HepG2 (cell line): ENCODE measurements around the gene TTC39C. TPM values are rescaled to one million over a fixed set of nuclear protein-coding genes. Genes with fewer than 3 reads are reported as not detected.

Experiments
- ATAC-seq: fragments of 200-7000 bp; cut with Tn5 transposase; 3 replicates; pipeline ENCODE4 v1.9.1; 2020; ENCODE audit warnings: mild to moderate bottlenecking, moderate library complexity
- BruUV-seq: library from RNA; stranded (reverse); fragments of 400-500 nt; replicated peaks from 2 replicates; lab custom pipeline; 2021; lab: Mats Ljungman, UMichigan
- CTCF ChIA-PET: fragments of 300-600 bp; formaldehyde crosslinking; extraction: SDS; loops from one replicate; lab custom pipeline; 2021; ENCODE audit warnings: low total read pairs, inconsistent platforms, low intra/inter-chr PET ratio; lab: Yijun Ruan, JAX
- POLR2A ChIA-PET: fragments of 350-600 bp; sonication (Branson Sonifier 250); formaldehyde crosslinking; loops from one replicate; lab custom pipeline; 2020; ENCODE audit warnings: antibody characterized with exemption, inconsistent platforms; lab: Yijun Ruan, JAX
- DNase-seq: peaks from one replicate; pipeline ENCODE4 v3.0.0-alpha.2; 2015; ENCODE audit warnings: low spot score
- FAIRE-seq: peaks from 3 replicates; lab custom pipeline; 2011; peaks lifted over from hg19 to GRCh38; lab: Jason Lieb, UNC
- H2AFZ ChIP-seq: one replicate; pipeline ENCODE4 v1.6.1; 2011; ENCODE audit warnings: low read length, inconsistent platforms
- H3K27ac ChIP-seq: fragments of 300-600 bp; 3 replicates; pipeline ENCODE4 v1.8.0; 2011; ENCODE audit warnings: mixed run types, mild to moderate bottlenecking, mixed read lengths, low read length, inconsistent platforms; ENCODE audit not compliant: insufficient read depth; ENCODE audit errors: extremely low read length
- H3K27me3 ChIP-seq, 2 experiments: fragments of 200-600 bp in 1 of 2; 2 replicates in 1 of 2; 3 replicates in 1 of 2; pipeline versions ENCODE4 v1.6.0 to v1.8.0; 2011; ENCODE audit warnings: low read length in 2 of 2, mild to moderate bottlenecking in 2 of 2, moderate library complexity in 2 of 2, inconsistent platforms in 1 of 2; ENCODE audit not compliant: insufficient read depth in 2 of 2, control insufficient read depth in 1 of 2
- H3K36me3 ChIP-seq, 2 experiments: fragments of 200-600 bp in 1 of 2; replicated peaks in 1 of 2; 2 replicates in 1 of 2; 3 replicates in 1 of 2; pipeline versions ENCODE4 v1.5.1 to v1.8.0; 2011; ENCODE audit warnings: low read length in 2 of 2, inconsistent platforms in 1 of 2; ENCODE audit not compliant: insufficient read depth in 2 of 2, control insufficient read depth in 1 of 2
- H3K4me1 ChIP-seq: 2 replicates; pipeline ENCODE4 v1.5.1; 2012; ENCODE audit warnings: low read length, inconsistent platforms; ENCODE audit not compliant: insufficient read depth
- H3K4me2 ChIP-seq: 2 replicates; pipeline ENCODE4 v1.6.0; 2011; ENCODE audit warnings: low read depth, low read length, inconsistent platforms
- H3K4me3 ChIP-seq, 3 experiments: fragments of 200-600 bp in 1 of 3; sonication (generic), shearing (Covaris generic) in 1 of 3; replicated peaks in 1 of 3; 2 replicates each; pipeline ENCODE4 v1.5.1; 2011 to 2016; ENCODE audit warnings: low read length in 3 of 3, inconsistent platforms in 2 of 3, low read depth in 2 of 3, mild to moderate bottlenecking in 2 of 3, control low read depth in 1 of 3, mixed read lengths in 1 of 3; ENCODE audit not compliant: insufficient read depth in 1 of 3
- H3K79me2 ChIP-seq: one replicate; pipeline ENCODE4 v1.6.1; 2011; ENCODE audit warnings: low read length, inconsistent platforms; ENCODE audit not compliant: insufficient read depth
- H3K9ac ChIP-seq: 2 replicates; pipeline ENCODE4 v1.6.0; 2011; ENCODE audit warnings: mild to moderate bottlenecking, low read depth, low read length, inconsistent platforms; ENCODE audit not compliant: insufficient read depth
- H3K9me3 ChIP-seq: 2 replicates; pipeline ENCODE4 v1.5.1; 2012; ENCODE audit warnings: mild to moderate bottlenecking, low read length
- H4K20me1 ChIP-seq: 2 replicates; pipeline ENCODE4 v1.6.0; 2011; ENCODE audit warnings: inconsistent platforms, mild to moderate bottlenecking, low read length, moderate library complexity; ENCODE audit not compliant: insufficient read depth
- CREB1 ChIP-seq, 2 experiments: fragments of 450-650 bp in 1 of 2; IDR thresholded peaks; 2 replicates each; pipeline ENCODE4 v1.6.1; 2016 to 2017; ENCODE audit warnings: control low read depth in 1 of 2, mild to moderate bottlenecking in 1 of 2, missing compliant biosample characterization in 1 of 2, missing genetic modification characterization in 1 of 2
- MAFK ChIP-seq, 2 experiments: IDR thresholded peaks in 1 of 2; conservative IDR thresholded peaks in 1 of 2; 2 replicates each; pipeline ENCODE4 v1.6.1; 2011; ENCODE audit warnings: improper control_type of control experiment in 2 of 2, low read length in 2 of 2
- PRPF4 ChIP-seq: fragments of 200-400 bp; formaldehyde crosslinking; IDR thresholded peaks from 2 replicates; pipeline ENCODE4 v1.6.1; 2016; ENCODE audit warnings: low read length, low read depth; ENCODE audit not compliant: poor library complexity, severe bottlenecking
- STAG1 ChIP-seq: sonication (generic); formaldehyde crosslinking; IDR thresholded peaks from 2 replicates; pipeline ENCODE4 v1.4.0; 2020; ENCODE audit warnings: missing genetic modification reagents
- TAF1 ChIP-seq: sonication (generic); formaldehyde crosslinking; IDR thresholded peaks from 2 replicates; pipeline ENCODE4 v1.4.0; 2020; ENCODE audit warnings: missing genetic modification reagents
- ZNF138 ChIP-seq: sonication (generic); formaldehyde crosslinking; IDR thresholded peaks from 2 replicates; pipeline ENCODE4 v1.5.0; 2020; ENCODE audit warnings: mild to moderate bottlenecking, low read depth, missing genetic modification reagents
- ZNF20 ChIP-seq: sonication (generic); formaldehyde crosslinking; IDR thresholded peaks from 2 replicates; pipeline ENCODE4 v1.4.0; 2020; ENCODE audit warnings: mild to moderate bottlenecking, moderate library complexity, missing genetic modification reagents
- ZNF468 ChIP-seq: sonication (generic); formaldehyde crosslinking; IDR thresholded peaks from 2 replicates; pipeline ENCODE4 v1.8.0; 2022; ENCODE audit warnings: mild to moderate bottlenecking, moderate library complexity, missing genetic modification reagents
- ZNF678 ChIP-seq: sonication (generic); formaldehyde crosslinking; IDR thresholded peaks from 2 replicates; pipeline ENCODE4 v1.4.0; 2020; ENCODE audit warnings: mild to moderate bottlenecking, missing genetic modification reagents
- ZNF737 ChIP-seq: sonication (generic); formaldehyde crosslinking; IDR thresholded peaks from 2 replicates; pipeline ENCODE4 v1.5.0; 2020; ENCODE audit warnings: missing genetic modification reagents, mild to moderate bottlenecking, borderline replicate concordance
- WGBS: methylation state at CpG from one replicate; pipeline ENCODE4 v1.1.6; 2017; ENCODE audit warnings: low lambda C conversion rate; 5-methylcytosine and 5-hydroxymethylcytosine counted together
- in situ Hi-C: cut with HindIII; loops from 2 replicates; pipeline ENCODE4 v1.10.0; 2017; ENCODE audit warnings: low pct_unique_long_range_greater_than_20kb; ENCODE audit not compliant: extremely low pct_ligation_motif_present
- intact Hi-C: fragments of 100-400 bp; cut with micrococcal nuclease; formaldehyde crosslinking; loops from one replicate; pipeline ENCODE4 v1.10.0; 2022; ENCODE audit not compliant: unreplicated experiment
- polyA plus RNA-seq, 8 experiments: library from polyadenylated mRNA; depleted of rRNA in 3 of 8; stranded (reverse) in 7 of 8; unstranded in 1 of 8; fragments of >200 nt; fragmentation: Illumina TruSeq in 4 of 8; extraction: Trizol in 4 of 8; gene quantifications; 2 replicates each; pipeline versions ENCODE4 v1.2.1 to v1.2.3, GENCODE V29; 2011 to 2016; ENCODE audit warnings: low read depth in 4 of 8, missing spikeins in 1 of 8, mixed read lengths in 1 of 8; ENCODE audit not compliant: insufficient read depth in 1 of 8
- total RNA-seq, 5 experiments: library from RNA; depleted of rRNA; stranded (reverse); fragments of >200 nt; fragmentation: Illumina TruSeq; extraction: Trizol; gene quantifications; 2 replicates each; pipeline ENCODE4 v1.2.3, GENCODE V29; 2016; ENCODE audit warnings: low read depth in 1 of 5
- TF ChIP-seq, protein P1 (sequence below): sonication (generic); formaldehyde crosslinking; IDR thresholded peaks from 2 replicates; pipeline ENCODE4 v1.8.0; 2022; ENCODE audit warnings: missing genetic modification reagents, mild to moderate bottlenecking, moderate library complexity, borderline replicate concordance
- TF ChIP-seq, protein P2 (sequence below): sonication (generic); formaldehyde crosslinking; IDR thresholded peaks from 2 replicates; pipeline ENCODE4 v1.5.0; 2020; ENCODE audit warnings: missing genetic modification reagents, mild to moderate bottlenecking, borderline replicate concordance
- TF ChIP-seq, protein P3 (sequence below): sonication (generic); formaldehyde crosslinking; IDR thresholded peaks from 2 replicates; pipeline ENCODE4 v1.9.0; 2022; ENCODE audit warnings: missing genetic modification reagents, mild to moderate bottlenecking, borderline replicate concordance

Gene TTC39C
- total and polyA plus RNA-seq, 2 of the 13 experiments (the other 11 are each of a cell fraction or from before 2014, with no cell fraction given): 19.1 to 25.9 TPM

DNA sequence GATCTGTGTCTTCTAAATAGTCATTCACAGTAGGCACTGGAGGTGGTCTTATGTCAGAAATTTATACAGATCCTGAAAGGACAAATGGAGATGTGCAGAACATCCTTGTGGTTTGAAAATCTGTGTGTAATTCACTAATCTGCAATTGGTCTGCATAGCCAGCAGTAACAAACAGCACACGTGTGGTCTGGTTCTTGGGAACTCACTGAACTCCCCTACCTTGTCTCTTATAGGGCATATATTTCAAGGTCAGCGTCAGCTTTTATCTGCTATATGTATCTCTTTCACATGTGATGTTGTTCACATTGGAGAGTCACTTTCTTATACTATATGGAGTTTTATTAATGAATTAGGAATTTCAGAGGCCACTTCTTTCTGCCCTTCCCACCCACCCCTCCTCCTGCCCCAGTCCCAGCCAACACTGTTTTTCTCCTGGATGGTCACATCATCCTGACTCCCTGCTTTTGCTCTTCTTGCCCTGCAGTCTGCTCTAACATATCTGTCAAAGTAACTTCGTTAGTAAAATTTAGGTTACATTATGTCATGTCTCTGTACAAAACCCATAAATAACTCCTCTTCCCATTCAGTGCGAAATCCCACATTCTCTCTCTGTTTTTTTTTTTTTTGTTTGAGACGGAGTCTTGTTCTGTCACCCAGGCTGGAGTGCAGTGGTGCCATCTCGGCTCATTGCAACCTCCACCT, 88.9 kb downstream of the TTC39C start:
- CTCF ChIA-PET: no interaction called here
- FAIRE-seq: no peak

DNA sequence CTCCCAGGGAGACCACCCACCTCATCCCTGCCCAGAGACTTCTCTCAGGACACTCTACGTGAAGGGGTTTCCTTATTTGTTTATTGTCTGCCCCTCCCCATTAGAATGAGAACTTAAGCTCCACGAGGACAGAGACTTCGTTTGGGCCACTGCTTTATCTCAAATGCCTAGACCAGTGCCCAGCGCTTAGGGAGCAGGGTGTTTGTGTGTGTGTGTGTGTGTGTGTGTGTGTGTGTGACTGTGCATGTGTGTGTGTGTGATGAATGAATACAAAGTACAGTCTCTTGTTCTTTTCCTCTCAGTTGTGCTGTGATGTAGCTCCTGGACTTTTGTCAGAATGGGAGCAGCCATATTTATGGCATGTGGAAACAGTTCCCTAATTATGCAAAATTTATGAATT, 89.9 kb downstream of the TTC39C start:
- Histone ChIP-seq H3K79me2 (no peaks in the 10 kb centered on the region), H3K9me3 (no peaks in the 10 kb centered on the region), H3K36me3 (no peaks in the 10 kb centered on the region), H3K9ac (no peak overlapping the region), H3K4me3 (no peak overlapping the region), H3K27ac (no peak overlapping the region), H3K4me1 (peaks cover 20% of the 10 kb centered on the region), H3K4me2 (no peak overlapping the region), H2AFZ (no peak overlapping the region), H3K27me3 (no peaks in the 10 kb centered on the region), H4K20me1 (no peaks in the 10 kb centered on the region)
- BruUV-seq: no TSS peak
- no peak for DNase-seq
- FAIRE-seq: no peak
- 94% methylated on average over 4 of the region's 4 CpGs for WGBS
- CTCF ChIA-PET: no interaction called here
- POLR2A ChIA-PET: no interaction called here
- intact Hi-C loops (no loop called here), in situ Hi-C loops (no loop called here)
- ATAC-seq: no peak
- TF ChIP-seq CREB1 (IDR thresholded peaks at IDR 0.05) (no peak), CREB1 (CRISPR knock-in tag; IDR thresholded peaks at IDR 0.05) (no peak), ZNF468 (no peak), ZNF678 (CRISPR knock-in tag) (no peak), TAF1 (CRISPR knock-in tag) (no peak), ZNF138 (CRISPR knock-in tag) (no peak), ZNF737 (CRISPR knock-in tag) (no peak), MAFK (conservative IDR thresholded peaks at IDR 0.05 in 1 of 2, IDR thresholded peaks at IDR 0.05 in 1 of 2; ENCODE audit: low read length in 2 of 2) (no peak), PRPF4 (no peak)
- TF ChIP-seq, protein P1, sequence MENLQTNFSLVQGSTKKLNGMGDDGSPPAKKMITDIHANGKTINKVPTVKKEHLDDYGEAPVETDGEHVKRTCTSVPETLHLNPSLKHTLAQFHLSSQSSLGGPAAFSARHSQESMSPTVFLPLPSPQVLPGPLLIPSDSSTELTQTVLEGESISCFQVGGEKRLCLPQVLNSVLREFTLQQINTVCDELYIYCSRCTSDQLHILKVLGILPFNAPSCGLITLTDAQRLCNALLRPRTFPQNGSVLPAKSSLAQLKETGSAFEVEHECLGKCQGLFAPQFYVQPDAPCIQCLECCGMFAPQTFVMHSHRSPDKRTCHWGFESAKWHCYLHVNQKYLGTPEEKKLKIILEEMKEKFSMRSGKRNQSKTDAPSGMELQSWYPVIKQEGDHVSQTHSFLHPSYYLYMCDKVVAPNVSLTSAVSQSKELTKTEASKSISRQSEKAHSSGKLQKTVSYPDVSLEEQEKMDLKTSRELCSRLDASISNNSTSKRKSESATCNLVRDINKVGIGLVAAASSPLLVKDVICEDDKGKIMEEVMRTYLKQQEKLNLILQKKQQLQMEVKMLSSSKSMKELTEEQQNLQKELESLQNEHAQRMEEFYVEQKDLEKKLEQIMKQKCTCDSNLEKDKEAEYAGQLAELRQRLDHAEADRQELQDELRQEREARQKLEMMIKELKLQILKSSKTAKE (CRISPR knock-in tag): no peak
- TF ChIP-seq, protein P2, sequence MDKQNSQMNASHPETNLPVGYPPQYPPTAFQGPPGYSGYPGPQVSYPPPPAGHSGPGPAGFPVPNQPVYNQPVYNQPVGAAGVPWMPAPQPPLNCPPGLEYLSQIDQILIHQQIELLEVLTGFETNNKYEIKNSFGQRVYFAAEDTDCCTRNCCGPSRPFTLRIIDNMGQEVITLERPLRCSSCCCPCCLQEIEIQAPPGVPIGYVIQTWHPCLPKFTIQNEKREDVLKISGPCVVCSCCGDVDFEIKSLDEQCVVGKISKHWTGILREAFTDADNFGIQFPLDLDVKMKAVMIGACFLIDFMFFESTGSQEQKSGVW (CRISPR knock-in tag): no peak

More for the DNA sequence above, 88.9 kb downstream of the TTC39C start:
- TF ChIP-seq STAG1 (CRISPR knock-in tag): no peak
- no peak for TF ChIP-seq ZNF20 (CRISPR knock-in tag)
- TF ChIP-seq, protein P3, sequence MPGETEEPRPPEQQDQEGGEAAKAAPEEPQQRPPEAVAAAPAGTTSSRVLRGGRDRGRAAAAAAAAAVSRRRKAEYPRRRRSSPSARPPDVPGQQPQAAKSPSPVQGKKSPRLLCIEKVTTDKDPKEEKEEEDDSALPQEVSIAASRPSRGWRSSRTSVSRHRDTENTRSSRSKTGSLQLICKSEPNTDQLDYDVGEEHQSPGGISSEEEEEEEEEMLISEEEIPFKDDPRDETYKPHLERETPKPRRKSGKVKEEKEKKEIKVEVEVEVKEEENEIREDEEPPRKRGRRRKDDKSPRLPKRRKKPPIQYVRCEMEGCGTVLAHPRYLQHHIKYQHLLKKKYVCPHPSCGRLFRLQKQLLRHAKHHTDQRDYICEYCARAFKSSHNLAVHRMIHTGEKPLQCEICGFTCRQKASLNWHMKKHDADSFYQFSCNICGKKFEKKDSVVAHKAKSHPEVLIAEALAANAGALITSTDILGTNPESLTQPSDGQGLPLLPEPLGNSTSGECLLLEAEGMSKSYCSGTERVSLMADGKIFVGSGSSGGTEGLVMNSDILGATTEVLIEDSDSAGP (CRISPR knock-in tag): no peak
- H3K9me3 ChIP-seq: no peaks in the 10 kb centered on the region
- in situ Hi-C loops: no loop called here
- POLR2A ChIA-PET: no interaction called here
- peaks cover 15% of the 10 kb centered on the region for H3K4me1 ChIP-seq
- H2AFZ ChIP-seq: no peak overlapping the region
- no peaks in the 10 kb centered on the region for H4K20me1 ChIP-seq
- ATAC-seq (no peak), DNase-seq (no peak)
- no peak overlapping the region for H3K27ac ChIP-seq
- H3K79me2 ChIP-seq: no peaks in the 10 kb centered on the region
- 96% methylated on average over 6 of the region's 6 CpGs for WGBS
- intact Hi-C loops: no loop called here
- H3K9ac ChIP-seq: no peak overlapping the region
- BruUV-seq: no TSS peak
- no peak overlapping the region for H3K4me2 ChIP-seq
- no peaks in the 10 kb centered on the region for H3K36me3 ChIP-seq
- H3K27me3 ChIP-seq: no peaks in the 10 kb centered on the region
- H3K4me3 ChIP-seq: no peak overlapping the region
